ENCODE results near the gene HMMR.
A peak's percentile ranks its signal among the peaks of the same experiment; 100 is the strongest.
"Not testable (repeated sequence)": the region's sequence is repeated elsewhere in the genome, so short reads cannot be mapped to it uniquely, and the experiment has no call there.

The HMMR gene, protein sequence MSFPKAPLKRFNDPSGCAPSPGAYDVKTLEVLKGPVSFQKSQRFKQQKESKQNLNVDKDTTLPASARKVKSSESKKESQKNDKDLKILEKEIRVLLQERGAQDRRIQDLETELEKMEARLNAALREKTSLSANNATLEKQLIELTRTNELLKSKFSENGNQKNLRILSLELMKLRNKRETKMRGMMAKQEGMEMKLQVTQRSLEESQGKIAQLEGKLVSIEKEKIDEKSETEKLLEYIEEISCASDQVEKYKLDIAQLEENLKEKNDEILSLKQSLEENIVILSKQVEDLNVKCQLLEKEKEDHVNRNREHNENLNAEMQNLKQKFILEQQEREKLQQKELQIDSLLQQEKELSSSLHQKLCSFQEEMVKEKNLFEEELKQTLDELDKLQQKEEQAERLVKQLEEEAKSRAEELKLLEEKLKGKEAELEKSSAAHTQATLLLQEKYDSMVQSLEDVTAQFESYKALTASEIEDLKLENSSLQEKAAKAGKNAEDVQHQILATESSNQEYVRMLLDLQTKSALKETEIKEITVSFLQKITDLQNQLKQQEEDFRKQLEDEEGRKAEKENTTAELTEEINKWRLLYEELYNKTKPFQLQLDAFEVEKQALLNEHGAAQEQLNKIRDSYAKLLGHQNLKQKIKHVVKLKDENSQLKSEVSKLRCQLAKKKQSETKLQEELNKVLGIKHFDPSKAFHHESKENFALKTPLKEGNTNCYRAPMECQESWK

DNA sequence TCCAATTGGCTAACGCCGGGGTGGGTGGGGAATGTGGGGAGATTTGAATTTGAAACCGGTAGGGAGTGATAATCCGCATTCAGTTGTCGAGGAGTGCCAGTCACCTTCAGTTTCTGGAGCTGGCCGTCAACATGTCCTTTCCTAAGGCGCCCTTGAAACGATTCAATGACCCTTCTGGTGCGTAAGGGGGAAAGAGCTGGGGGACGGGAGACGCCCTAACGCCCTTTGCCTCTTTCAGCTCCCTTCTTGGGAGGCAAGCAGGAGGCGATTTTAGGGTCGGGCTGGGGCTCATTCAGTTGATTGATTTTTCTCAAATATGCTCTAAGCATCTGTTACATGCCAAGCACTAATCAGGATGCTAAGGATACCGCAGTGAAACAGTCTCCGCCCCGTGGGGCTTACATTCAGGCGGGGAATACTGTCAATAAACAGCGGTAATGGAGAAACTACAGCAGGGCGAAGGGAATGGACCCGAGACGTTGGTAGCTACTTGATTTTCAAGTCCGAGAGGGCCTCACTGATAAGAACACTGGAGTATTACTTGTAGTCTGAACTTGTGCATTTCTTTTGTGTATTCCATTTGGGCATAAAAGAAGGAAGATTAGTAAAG lies at the start of gene HMMR:
HMMR (plus strand) TSS at position 71 of the 610 bp plus-strand sequence; CDS start at position 132, 61 bp downstream.
- ATAC-seq, result no peak
- DNase-seq, result no peak

DNA sequence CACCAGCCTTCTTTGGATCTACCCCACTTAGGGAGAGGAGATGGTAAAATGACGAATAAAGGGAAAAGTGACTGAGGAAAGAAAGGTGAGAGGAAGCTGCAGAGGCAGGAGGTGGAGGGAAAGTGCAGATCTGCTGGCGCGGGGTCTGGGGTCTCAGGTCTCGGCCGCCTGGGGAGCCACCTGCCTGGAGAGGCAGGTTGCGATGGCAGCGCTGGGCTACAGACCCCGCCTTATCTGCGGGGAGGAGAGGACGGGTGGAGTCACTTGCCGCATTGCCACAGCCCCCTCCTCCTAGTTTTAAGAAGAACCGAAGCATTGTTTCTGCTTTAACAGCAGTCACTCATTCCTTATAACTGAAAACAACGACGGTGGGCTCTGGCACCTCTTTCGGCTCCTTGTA lies 44.8 kb upstream of the HMMR start:
- ATAC-seq, DNase-seq: not testable (repeated sequence)

DNA sequence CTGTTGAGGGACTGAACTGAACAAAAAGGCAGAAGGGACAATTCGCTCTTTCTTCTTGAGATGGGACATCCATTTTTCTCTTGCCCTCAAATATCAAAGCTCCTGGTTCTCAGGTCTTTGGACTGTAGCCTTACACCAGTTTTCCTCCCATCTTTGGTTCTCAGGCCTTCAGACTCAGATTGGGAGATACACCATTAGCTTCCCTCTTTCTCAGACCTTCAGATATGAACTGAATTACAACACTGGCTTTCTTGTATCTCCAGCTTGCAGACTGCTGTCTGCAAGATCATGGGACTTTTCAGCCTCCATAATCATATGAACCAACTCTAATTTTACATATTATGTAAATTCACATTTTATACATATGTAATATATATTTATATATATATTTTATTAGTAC lies 35.6 kb upstream of the HMMR start:
- DNase-seq (no peak), ATAC-seq (no peak)

DNA sequence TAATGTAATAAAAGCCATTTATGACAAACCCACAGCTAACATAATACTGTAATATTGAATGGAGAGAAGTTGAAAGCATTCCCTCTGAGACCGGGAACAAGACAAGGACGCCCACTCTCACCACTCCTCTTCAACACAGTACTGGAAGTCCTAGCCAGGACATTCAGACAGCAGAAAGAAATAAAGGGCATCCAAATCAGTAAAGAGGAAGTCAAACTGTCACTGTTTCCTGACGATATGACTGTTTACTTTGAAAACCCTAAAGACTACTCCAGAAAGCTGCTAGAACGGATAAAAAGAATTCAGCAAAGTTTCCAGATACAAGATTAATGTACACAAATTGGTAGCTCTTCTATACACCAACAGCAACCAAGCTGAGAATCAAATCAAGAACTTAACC lies 34.3 kb upstream of the HMMR start:
- not testable (repeated sequence) for ATAC-seq, DNase-seq

DNA sequence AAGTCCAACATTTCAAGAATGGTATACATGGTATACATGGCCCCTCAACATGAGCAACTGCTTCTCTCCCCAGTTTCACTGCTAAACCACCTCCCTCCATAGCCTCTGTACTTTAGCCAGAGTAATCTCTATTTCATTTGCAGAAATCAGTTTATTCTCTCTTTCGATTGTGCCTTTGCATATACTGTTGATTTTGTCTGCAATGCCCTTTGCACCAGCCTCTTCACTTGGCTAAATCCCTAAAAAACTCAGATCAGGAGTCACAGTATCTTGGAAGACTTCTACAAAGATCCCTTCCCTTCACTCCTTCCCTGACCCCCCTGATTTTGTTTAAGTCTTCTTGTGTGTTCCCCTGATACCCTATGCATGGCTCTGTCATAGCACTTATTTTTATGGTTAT lies 27.9 kb upstream of the HMMR start:
- DNase-seq (no peak), ATAC-seq (no peak)

DNA sequence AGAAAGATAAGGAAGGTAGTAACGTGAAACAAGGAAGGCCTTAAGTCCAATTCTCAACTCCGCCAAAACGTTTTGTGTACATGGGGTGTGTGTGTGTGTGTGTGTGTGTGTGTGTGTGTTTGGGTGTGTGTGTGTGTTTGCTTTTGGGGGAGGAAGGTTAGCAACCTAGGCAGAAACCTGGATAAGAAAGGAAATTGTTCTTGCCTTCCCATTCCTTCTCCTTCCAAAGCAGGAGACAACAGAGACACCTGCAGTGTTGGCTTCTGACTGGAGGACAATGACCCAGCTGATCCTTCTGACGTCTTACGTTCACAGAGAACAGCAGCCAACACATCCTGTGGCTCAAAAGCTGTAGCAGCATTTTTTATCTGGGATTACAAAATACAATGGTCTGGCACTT lies 27.2 kb upstream of the HMMR start:
- no peak for ATAC-seq

DNA sequence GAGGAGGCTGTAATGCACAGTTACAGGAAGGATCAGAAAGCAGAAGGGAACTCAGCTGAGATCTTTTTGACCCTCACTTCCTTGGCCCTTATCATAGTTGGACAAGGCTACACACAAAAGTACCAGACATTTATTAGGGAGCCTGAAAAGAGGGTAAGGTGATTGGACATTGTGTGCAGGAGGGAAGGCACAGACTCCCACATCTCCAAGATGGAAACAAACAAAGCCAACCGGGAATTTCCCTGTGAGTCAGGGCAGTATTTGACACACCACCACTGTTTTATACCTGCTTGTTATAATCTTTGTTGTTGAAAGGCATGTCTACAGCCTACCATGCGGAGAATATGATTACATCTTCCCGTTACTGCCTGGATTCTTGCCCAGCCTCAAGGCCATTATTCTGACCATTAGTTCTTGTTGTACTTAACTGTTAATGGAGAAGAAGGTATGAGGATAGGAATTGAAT lies 26.0 kb upstream of the HMMR start:
- ATAC-seq, result no peak
- no peak for DNase-seq

More for the DNA sequence above, 27.2 kb upstream of the HMMR start:
- no peak for DNase-seq

DNA sequence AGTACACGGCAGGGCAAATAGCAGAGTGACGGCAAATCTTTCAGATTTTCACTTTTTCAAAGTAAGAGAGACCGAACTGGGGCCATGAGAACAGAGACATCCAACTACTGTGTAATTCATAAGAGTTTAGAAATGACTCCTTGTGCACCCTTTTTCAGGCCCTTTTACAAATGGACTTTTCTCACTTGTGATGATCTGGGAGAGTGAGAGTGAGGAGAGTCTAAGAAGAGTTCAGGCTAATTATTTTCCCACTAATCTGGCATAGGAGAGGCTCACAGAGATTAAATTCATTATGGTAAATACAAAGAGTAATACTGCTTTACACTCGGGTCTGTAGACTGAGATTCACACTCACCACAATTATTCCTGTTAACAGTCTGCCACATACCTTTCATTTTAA lies 23.9 kb upstream of the HMMR start:
- no peak for DNase-seq
- no peak for ATAC-seq

DNA sequence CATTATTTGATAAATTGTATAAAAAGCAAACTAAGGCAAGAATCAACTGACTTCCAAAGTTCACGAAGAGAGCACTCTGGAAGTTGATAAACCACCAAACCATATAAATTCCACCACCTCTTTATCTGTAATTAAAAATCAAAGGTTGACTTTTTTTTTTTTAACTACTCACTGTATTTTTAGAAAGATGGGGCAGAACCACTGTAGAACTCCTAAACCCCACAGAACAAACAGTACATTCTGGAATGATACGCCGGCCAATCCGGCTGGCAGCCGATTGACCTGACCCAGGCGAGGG lies 23.5 kb upstream of the HMMR start:
- no peak for ATAC-seq

DNA sequence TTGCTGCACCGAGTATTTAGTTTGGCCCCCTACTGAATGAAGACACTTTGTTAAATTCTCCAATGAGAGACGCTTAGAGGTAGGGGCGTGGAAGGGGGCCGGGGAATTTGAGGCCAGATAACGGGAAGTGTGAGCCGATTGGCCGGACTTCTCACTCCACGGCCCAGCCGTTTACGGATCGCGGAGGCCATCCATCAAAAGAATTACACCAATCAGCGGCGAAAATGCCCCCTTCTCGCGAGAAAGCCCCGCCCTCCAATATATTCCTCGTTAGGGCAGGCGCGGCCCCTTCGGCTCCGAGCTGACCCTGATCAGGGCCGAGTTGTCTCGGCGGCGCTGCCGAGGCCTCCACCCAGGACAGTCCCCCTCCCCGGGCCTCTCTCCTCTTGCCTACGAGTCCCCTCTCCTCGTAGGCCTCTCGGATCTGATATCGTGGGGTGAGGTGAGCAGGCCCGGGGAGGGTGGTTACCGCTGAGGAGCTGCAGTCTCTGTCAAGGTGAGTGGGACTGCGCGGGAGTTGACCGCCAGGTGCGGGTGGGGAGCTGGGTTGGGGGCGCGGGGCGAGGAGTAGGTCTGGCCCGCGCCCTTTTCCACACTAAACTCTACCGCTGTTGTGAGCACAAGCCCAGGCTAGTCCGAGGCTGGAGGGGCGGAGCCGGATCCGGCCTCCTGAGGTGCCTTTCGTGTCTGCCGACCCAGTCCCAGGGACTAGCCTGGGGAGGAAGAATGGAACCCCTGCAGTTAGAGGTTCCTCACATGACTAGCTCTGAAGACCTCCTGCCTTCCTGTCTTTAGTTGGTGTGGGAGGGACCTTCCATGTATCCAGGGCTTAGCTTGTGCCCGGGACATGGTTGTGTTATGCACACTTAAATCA lies 22.9 kb upstream of the HMMR start, which contains the start of gene CCNG1:
CCNG1 (plus strand) TSS at position 287 of the 874 bp plus-strand sequence. CDS start 1,662 bp downstream, outside the sequence.
- DNase-seq (peak; percentile 87), ATAC-seq (peak; percentile 98)

More for the DNA sequence above, 23.5 kb upstream of the HMMR start:
- DNase-seq, result no peak

DNA sequence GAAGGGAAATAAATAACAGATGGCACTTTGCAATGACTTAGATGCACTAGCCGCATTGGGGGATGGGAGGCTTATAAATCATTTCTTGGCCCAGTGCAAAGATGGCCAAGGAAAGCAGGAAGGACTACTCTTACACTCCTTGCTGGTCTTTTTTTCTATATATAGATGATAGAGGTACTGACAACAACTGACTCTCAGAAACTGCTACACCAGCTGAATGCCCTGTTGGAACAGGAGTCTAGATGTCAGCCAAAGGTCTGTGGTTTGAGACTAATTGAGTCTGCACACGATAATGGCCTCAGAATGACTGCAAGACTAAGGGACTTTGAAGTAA lies 21.4 kb upstream of the HMMR start:
- no peak for DNase-seq
- ATAC-seq, result no peak

DNA sequence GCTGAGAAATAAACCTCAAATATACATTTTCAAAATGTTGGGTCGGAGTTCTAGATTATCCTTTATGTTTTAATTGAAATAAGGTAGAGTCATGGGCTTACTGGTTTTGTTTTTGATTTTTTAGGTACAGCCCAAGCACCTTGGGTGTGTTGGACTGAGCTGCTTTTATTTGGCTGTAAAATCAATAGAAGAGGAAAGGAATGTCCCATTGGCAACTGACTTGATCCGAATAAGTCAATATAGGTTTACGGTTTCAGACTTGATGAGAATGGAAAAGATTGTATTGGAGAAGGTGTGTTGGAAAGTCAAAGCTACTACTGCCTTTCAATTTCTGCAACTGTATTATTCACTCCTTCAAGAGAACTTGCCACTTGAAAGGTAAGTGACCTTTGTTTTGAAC lies 19.5 kb upstream of the HMMR start:
- ATAC-seq, result no peak
- no peak for DNase-seq

DNA sequence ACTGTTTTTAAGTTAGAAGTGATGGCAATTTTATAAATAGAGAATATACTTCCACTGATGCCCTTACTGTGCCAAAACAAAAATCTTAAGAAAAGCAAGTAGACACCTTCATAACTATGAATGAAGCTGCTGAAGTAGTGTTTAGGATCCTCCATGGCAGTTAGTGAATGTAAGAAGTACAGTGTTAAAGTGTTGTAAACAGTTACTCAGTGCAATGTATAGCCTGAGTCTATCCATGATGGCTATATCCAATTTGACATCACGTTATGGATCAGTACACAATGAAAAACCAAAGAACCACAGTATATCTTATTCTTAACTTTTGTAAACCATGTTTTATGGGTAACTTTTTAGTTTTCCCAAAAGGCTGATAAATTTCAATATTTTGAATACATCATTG lies 15.9 kb upstream of the HMMR start:
- ATAC-seq, result no peak
- no peak for DNase-seq

DNA sequence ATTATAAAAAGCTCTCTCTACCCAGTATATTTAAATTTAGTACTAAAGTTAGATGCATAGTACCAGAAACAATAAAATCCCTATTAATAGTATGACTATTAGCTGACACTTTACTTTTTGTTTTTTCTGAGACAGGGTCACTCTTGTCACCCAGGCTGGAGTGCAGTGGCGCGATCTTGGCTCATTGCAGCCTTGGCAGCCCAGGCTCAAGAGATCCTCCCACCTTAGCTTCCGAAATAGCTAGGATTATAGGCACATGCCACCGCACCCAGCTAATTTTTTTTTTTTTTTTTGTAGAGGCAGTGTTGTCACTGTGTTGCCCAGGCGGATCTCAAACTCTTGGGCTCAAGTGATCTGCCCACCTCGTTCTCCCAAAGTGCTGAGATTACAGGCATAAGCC lies 15.1 kb upstream of the HMMR start:
- DNase-seq (no peak), ATAC-seq (no peak)

DNA sequence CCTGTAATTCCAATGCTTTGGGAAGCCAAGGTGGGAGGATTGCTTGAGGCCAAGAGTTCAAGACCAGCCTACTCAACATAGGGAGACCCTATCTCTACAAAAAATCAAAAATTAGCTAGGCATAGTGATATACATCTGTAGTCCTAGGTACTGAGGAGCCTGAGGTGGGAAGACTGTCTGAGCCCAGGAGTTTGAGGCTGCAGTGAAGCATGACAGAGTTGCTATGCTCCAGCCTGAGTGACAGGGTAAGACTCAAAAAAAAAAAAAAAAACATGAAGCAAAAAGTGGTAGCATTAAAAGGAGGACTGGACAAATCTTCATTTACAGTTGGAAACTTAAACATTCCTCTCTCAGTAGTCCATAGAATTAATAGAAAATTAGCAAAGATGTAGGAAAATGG lies 13.2 kb upstream of the HMMR start:
- ATAC-seq (no peak), DNase-seq (no peak)

DNA sequence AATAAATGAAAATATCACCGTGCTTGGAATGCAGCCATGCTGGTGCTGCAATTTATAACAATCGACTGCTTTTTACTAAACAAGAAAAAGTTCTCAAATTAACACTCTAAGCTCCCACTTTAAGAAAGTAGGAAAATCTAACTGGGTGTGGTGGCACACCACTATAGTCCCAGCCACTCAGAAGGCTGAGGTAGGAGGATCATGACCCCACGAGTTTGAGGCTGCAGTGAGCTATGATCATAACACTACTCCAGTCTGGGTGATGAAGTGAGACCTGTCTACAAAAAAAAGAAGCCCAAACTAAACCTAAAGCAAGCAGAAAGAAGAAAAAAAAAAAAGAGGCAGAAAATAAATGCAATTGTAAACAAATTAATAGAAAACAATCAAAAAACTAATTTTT lies 12.6 kb upstream of the HMMR start:
- no peak for ATAC-seq

DNA sequence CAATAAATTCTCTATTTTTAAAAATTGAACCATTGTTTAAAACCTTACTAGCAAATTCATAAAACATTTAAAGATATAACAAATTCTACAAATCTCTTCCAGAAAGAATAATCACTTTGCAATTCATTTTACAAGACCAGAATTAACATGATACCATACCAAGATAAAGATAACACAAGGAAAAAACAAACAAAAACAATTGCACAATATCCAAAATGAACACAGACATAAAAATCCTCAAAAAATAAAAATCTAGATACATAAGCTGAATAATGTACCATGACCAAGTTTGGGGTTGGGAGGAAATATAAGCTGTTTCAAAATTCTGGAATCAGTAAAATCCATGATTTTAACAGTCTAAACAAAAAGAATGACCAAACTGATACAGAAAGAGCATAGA lies 11.9 kb upstream of the HMMR start:
- ATAC-seq, result no peak
- DNase-seq, result no peak

More for the DNA sequence above, 12.6 kb upstream of the HMMR start:
- DNase-seq, result no peak

DNA sequence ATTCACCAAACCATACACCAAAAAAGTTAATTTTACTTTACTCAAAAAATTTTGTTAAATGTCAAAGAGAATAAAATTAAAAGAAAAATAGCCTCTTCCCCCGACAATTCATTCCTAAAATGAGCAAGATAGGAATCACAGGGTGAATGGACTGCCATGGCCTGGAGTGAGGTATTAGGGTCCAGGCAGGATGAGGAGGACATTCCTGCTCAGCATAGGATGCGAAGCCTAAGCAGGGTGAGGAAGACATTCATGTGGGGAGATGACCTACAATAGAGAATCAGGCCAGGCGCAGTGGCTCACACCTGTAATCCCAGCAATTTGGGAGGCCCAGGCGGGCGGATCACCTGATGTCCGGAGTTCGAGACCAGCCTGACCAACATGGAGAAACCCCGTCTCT lies 8.9 kb upstream of the HMMR start:
- DNase-seq (no peak), ATAC-seq (no peak)

DNA sequence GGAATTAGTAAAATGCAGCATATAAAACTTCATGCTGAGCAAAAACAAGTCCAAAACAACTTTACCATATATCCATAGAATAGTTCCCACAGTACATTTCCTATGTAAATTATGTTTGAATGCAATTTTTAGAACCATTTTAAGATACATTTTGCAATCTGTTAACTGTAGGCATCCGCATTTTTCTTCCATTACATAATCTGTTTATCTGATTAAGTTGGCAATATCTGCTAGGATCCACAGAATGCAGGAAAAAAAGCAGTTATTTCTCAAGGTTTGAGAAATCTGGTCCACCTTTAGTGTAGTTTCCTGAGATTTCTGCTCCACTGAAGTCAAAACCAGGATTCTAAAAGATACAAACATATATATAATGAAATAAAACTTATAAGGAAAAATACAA lies 6.7 kb upstream of the HMMR start:
- ATAC-seq, result no peak
- DNase-seq, result no peak

DNA sequence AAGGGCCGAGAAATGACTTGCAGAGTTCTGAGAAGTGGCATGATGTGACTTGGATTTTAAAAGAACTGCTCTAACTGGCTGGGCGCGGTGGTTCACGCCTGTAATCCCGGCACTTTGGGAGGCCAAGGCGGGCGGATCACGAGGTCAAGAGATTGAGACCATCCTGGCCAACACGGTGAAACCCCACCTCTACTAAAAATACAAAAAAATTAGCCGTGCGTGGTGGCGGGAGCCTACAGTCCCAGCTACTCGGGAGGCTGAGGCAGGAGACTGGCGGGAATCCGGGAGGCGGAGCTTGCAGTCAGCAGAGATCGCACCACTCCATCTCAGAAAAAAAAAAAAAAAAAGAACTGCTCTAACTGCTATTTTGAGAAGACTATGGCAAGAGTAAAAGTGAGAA lies 5.0 kb upstream of the HMMR start:
- DNase-seq, ATAC-seq: not testable (repeated sequence)

DNA sequence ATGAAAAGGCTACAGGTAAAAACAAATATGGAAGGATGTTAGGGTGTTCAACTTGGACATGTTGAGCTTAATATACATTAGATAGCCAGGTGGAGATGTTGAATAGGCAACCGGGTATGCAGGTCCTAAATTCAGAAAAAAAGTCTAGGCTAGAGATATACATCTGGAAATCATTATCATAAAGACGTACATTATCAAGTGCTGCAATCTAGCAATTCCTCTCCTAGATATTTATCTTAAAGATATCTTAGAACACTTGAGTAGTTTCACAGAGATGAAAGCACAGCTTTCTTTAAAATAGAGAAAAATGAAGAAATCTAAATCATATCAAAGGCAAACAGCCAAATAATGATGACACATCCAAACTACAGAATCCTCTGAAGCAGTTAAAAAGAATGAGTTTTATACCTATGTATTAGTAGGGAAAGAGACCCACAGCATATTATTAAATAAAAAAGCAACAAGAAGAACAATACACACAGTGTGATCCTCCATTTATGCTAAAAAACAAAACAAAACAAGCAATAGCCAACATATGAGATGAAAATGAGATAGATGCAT lies 4.3 kb upstream of the HMMR start:
- ATAC-seq, result no peak
- DNase-seq, result no peak

DNA sequence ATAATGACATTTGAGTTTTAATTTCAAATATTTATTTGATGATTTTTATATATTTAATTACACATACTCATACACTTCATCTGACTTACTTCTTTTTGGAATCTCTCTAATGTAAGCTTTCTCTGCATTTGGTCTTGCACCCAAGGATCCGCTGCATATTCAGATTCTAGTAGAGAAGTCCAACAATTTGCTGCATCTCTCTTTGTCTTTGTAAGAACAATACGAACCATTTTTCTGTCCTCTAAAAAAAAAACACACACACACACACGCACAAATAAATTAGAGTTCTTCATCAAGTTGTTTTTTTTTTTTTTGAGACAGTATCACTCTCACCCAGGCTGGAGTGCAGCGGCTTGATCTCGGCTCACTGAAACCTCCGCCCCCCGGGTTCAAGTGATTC lies 3.6 kb upstream of the HMMR start:
- ATAC-seq, result no peak
- DNase-seq, result no peak
